Hematopoietic multipotent progenitor cell (in vitro differentiated cells): ENCODE data around the gene ECE1. TPM values are rescaled to one million over a fixed set of nuclear protein-coding genes. Genes with fewer than 3 reads are reported as not detected.

Source experiments
- DNase-seq, 3 donors: peaks; one replicate each; pipeline ENCODE4 v3.0.0-alpha.2; 2011 to 2015; ENCODE audit warnings: low read depth in 2 of 3, low spot score in 2 of 3
- total RNA-seq: library from RNA; depleted of rRNA; stranded (reverse); fragments of >200 nt; gene quantifications from one replicate; pipeline ENCODE4 v1.2.3, GENCODE V29; 2012

The ECE1 gene
- total RNA-seq, 1 donor: 15.6 TPM

DNA sequence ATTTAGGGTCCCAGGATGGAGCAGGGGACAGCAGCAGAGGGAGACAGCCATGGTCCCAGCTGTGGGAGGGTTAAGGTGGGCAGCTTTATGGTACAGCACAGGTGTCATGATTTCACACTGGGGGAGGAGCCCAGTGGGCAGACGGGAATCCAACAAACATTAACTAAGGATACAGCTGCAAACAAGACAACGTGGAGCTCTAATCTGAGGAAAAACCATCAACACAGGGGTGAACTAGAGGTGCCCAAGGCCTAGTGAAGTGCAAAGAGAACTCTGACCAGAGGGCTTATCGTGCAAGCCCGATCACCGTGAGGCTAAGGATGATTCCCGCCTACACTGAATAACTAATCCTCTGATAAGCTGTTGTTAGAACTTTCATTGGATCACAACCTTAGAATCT is 18.7 kb downstream of the ECE1 start:
- DNase-seq: no peak

DNA sequence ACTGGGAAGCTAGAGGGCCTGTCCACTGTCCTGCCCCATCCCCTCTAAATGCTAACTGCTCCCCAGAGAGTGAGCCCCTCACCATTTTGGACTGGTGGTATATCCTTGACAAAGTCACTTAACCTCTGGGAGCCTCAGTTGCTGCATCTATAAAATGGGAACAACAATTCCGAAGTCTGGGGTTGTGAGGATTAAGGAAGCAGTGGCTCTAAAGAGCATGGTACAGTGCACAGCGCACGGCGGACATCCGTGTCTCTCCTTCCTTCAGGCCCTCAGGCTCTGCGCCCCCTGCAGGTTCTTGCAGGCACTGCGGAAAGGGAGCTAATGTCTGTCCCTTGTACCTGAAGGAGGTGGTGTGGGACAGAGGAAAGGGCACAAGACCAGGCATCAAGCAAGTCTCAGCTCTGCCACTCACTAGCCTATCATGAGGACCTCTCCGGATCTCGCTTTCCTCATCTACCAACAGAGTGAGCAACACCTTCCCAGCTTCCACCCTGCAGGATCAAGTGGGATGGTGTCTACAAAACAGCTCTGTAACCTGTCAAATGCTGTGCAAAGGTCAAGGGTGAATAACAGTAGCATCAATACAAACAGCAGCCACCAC is 20.1 kb downstream of the ECE1 start:
- peak; percentile 66 to 77 (median 69) for DNase-seq

DNA sequence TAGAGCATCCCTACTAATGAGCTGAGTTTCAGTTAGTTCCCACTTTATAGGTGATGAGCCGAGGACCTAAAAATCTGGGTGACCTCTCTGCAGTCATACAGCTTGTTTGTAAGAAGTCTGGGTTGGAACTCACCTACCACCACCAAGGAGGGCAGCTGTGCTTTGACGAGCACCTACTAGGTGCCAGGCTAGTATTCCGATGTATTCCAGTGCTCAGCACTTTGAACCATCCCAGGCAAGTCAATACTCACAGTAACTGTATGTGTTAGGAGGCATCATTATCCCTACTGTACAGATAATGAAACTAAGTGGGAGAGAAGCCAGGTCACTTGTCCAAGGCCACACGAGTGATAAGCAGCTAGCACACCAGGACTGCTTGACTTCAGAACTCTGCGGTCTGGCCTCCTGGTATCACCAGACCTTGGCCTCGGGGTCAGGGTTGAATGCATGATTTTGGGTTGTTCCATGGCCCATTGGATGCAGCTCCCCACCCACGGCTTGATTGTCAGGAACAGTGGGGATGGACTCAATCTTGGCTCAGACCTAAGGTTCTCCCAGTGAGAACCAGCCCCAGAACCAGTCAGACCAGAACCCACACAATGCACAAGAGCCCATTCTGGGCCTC is 20.7 kb downstream of the ECE1 start:
- DNase-seq: no peak

DNA sequence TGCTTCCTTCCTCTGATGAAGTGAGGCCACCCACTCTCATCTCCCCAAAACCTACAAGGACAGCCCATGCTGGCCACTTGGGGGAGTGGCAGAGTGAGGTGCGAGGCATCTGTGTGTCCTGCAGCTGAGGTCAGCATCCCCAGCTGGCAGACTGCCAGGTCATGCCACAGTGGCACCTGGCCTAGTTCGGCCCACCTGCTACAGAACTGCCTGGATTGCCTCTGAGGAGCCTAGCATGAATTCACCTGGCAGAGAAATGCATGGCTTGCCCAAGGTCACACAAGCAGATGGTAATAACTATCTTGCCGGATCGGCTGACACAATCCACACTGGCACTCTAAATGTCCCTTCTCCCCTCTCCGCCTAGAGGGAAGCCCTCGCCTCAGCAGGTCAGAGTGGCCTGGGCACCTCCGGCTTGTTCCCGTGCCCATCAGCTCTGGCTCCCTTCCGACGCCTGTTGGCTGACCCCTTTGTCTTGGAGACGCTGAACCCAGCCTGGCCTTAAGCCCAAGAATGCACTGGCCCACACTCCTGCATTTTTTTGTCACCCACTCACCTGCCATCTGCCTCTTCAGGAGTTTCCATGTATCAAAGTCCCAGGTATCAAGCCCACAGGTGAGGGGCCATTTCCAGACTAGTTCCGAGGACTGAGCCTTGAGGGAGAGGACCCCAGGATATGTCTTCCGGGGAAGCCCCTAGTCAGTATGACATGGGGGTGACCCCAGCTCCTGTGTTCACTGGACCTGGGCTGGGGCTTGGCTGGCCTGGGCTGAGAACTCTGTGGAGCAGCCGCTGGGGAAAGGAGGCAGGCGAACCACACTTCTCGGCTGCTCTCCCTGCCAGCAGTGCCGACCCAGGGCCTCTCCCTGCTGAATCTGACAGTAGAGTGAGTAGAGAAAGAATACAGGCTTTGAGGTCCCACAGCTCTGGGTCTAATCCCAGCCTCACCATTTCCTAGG is 21.7 kb downstream of the ECE1 start:
- no peak for DNase-seq

DNA sequence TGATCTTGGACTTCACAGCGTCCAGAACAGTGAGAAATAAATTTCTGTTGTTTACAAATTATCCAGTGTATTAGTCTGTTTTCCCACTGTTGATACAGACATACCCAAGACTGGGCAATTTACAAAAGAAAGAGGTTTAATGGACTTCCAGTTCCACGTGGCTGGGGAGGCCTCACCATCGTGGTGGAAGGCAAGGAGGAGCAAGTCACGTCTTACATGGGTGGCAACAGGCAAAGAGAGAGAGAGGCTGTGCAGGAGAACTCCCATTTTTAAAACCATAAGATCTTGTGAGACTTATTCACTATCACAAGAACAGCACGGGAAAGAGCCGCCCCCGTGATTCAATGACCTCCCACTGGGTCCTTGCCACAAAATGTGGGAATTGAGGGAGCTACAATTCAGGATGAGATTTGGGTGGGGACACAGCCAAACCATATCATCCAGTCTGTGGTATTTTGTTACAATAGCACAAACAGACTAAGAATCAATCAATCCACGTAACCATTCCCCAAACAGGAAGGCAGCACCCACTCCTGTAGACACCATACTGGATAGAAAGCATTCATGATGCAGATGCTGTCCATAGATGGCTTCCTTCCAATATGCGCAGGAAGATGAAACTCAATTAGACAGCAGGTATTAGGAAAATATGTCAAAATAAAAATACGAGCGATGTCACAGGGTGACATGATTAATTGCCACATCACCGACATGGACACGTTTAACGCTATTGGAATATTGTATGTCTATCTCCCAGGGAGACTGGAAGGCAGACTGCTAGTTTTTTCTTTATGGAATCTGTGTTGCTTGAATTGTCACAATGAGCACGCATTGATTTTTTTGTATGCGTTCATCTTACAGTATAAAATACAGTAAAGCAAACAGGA is 22.8 kb downstream of the ECE1 start:
- no peak for DNase-seq

DNA sequence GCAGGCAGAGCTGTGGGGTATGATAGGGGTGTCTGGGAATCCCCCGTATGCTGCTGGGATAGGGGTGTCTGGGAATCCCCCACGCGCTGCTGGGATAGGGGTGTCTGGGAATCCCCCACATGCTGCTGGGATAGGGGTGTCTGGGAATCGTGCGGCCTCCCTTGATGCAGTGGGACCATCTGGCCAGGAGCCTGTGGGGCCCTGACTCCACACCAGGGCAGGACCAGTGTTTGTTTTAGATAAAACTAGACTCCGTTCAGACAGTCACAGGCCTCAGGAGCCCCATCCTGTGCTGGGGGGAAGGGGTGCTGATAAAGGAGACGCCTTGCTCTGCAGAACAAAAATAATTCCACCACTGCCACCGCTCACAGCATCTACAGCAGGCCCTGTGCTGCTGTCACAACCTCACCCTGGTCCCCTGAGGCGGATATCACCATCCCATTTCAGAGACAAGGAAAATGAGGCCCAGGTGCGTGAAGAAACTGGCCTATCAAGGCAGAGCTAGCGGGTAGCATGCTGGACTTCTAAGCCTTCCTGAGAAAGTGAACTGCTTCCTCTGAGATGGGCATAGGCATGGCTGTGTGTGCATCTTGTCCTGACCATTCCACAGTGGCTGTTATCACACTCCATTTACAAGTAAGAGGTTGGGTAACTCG is 24.0 kb downstream of the ECE1 start:
- no peak for DNase-seq

DNA sequence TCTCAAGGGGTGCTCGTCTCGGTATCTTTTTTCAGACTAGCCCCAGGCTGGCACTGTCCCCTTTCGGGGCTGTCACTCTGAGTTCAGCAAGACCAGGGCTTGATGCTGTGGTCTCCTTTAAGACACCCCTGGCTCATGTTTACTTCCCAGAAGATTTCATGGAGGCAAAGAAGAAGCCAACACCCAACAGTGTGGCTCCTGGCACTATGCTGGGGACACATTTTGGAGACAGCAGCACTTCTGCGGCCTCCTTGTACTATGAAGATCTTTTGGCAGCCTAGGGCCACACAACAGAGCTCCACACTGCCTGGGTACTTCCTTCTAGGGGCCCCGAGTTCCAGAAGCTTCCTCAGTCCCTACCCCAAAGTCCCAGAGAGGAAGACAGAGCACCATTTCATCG is 24.6 kb downstream of the ECE1 start:
- no peak for DNase-seq

DNA sequence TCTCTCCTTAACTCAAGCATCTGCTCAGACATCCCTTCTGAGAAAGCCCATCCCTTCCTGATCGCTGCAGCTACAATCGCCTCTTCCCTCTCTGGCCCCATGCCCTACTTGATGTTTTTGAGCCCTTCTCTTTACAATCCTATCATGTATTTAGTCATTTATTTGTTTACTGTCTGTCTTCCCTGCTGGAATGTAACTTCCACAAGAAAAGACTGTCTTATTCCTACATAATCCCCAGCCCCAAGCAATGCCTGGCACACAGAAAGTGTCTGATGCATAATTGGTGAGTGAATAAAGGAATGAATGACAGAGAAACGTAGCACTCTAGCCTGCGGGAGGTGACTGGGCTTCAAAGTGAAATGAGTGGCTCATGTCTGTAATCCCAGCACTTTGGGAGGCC is 25.4 kb downstream of the ECE1 start:
- no peak for DNase-seq

DNA sequence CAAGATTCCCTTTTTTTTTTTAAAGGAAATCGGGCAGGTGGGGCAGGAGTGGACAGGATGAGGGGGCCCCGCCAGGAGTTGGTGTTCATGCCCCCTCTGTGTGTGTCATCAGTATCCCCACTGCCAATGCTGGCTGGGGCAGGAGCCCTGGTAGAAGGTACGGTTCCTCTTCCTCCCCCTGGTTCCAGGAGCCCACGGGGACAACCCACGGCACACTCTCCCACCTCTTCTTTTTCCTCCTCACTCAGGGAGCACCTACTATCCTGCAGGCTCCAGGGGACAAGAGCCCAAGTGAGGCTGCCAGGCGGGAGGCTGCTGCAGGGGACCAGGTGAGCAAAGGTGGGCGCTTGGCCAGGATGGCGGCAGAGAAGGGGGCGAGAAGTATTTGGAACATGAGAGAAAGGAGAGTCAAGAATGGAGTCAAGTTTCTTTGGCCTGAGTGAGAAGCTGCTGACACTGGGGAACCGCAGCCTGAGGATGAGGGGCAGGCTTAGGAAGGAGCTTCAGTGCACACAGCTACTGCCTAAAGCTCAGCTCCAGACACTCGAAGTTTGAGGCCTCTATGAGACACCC is 26.5 kb downstream of the ECE1 start:
- DNase-seq: no peak

DNA sequence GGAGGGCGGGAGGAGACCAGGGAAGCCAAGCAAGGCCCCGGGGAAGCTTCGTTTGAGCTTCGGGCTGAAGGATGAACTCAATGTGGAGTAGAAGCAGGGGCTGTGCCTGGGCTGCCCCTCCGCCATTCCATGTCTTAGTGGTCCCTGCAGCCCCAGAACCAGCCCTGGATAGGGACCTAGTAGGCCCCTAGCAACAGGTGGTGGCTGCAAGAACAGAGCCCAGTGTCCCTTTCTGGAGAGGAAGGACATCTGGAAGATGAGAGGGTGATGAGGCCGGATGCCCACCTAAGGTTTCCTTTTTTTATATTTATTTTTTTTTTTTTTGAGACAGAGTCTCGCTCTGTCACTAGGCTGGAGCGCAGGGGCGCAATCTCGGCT is 27.2 kb downstream of the ECE1 start:
- DNase-seq: no peak

DNA sequence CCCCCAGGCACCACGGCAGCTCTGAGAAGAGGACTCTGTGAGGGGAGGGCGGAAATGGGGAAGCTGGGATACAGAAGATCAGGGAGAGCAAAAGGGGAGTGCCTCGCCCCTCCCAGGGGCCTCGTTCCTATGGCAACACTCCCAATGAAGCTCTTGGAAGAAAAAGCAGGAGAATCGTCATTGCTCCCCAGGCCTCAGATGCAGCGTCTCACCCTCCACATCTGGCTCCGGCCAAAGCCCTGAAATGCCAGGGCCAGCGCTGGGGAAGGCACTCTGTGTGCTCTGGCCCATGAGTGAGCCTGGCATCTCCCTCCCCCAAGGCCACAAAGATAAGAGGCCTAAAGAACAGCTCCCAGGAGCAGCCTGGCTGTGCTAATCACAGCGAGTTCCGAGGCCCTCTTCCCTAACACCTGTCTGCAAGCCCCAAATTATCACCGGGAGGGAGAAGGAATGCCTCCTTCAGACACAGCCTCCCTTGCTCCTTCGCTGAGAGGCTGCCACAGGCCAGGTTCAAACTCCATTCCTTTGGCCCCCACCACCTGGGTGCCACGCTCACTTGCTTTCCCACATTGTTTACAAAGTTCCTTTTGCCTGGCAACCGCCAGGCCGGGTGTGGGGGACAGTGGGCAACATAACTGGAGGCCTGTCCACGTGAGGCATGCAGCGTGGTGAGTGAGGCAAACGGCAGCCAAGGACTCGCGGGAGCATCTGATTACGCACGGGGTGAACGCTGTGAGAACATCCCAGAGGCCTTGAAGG is 27.8 kb downstream of the ECE1 start:
- DNase-seq: peak in 1 of 3 donors; percentile 18

DNA sequence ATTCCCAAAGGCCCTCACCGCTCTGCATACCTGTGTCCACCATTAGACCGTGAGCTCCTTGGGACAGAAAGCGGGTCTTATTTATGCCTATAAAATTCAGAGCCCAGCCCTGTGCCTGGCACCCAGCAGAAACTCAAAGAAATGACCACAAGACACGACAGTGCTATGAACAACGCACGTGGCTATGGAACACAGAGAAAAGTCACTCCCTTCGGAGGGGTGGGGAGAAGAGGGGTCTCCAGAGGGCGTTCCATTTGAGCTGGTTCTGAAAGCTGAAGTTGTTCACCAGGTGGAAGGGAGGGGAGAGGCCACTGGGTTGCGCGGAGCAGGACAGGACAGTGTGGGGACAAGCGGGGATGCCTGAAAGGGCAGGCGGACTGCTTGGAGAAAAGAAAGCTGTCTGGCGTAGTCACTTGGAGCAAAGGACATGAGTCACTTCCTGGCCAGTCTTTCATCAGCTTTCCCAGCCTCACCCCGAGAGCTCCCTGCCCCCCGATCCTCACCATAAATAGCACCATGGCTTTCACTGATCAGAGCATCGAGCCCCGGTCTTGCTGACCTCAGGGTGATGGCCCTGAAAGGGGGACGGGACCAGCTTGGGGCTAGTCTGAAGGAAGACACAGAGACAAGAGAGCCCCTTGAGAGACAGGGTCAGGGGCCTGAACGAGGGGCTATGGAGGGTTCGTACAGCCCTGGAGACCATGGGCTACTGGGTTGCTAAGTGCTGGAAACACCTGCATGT is 28.5 kb downstream of the ECE1 start:
- peak in 2 of 3 donors; percentile 49 to 74 for DNase-seq

DNA sequence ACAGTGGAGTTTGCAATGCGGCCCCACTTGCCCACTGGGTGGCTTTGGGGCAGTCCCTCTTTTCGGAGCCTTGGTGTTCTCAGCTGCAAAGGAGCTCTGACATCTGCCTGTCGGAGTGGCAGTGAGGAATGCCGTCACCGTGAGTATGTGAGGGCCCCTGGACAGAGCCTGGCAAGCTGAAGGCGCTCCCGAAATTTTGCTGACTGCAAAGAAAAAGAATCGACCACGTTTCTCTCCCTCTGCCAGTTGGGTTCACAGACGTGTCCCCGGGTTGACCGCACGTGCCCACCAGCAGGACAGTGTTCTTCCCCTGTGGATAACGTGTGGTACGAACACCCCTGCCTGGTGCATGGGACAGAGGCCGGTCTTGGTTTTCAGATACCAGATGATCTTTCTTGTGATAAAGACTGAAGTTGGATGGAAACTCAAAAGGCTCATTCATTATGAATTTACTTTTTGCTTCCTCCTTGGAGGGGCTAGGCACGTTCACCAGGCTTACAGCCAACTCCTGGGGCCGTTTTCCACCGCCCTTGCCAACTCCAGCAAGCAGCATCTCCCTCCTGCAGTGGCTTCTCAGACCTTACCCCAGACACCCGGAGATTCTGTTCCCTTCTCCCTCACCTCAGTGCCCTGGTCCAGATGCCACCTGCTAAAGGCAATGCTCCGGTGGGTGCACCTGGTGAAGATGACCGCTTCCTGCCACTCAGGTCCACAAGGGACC is 29.7 kb downstream of the ECE1 start:
- no peak for DNase-seq

DNA sequence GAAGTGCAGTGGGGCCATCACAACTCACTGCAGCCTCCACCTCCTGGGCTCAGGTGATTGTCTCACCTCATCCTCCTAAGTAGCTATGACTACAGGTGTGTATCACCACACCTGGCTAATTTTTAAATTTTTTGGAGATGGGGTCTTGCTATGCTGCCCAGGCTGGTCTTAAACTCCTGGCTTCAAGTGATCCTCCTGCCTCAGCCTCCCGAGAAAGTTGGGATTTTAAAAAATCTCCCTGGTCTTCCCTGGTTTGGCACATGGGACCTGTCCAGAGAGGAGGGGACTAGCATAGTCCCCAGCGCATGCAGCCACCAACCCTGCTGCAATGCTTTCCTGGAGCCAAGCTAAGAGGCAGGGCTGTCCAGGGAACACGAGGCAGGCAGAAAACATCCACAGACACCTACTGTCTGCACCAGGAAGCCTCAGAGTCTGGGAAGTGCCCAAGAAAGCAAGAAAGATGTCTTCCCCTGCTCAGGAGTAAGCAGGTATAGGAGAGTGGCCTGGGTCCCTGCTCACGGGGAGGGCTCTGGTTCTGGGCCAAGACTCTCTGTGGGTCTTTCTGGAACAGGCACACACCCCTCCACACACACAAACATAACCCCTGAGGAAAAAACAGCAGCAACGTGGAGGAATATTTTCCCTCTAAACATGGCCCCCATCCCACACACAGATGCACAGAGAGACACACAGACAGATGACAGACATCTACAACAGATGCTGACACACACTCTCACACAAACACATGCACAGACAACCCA is 30.8 kb downstream of the ECE1 start:
- DNase-seq: no peak

DNA sequence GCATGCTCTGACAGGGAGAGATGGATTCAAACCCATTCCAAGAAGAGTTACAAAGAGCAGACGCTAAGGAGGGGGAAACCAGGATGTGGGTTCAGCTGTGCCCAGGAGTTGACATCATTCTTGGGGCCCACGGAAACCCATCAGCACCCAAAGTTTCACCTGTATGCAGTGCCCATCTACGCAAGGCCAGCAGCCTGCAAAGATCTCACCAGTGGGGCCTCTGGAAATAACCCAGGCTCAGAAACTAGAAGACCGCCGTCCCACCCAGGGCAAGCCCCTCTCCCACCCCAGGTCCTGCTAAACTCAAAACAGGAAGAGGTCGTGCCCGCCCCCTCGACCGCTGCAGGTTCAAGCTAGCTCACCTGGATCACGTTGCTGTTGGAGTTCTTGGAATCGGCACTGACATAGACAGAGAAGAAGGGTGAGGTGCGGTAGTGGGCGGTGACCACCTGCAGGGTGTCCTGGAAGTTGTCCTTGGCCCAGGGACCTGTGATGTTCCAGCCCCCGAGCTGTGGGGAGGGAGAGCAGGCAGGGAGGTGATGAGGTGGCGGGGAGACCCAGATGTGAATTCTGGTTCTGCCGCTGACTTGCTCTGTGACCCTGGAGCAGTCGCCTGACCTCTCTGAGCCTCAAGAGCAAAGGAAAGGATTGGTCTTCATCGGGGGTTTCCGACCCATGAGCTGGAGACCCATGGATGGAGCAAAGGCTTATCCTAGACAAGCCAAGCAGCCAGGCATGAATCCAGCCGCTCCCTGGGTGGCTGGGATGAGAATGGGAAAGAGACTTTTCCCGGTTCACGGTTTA is 31.7 kb downstream of the ECE1 start:
- no peak for DNase-seq

DNA sequence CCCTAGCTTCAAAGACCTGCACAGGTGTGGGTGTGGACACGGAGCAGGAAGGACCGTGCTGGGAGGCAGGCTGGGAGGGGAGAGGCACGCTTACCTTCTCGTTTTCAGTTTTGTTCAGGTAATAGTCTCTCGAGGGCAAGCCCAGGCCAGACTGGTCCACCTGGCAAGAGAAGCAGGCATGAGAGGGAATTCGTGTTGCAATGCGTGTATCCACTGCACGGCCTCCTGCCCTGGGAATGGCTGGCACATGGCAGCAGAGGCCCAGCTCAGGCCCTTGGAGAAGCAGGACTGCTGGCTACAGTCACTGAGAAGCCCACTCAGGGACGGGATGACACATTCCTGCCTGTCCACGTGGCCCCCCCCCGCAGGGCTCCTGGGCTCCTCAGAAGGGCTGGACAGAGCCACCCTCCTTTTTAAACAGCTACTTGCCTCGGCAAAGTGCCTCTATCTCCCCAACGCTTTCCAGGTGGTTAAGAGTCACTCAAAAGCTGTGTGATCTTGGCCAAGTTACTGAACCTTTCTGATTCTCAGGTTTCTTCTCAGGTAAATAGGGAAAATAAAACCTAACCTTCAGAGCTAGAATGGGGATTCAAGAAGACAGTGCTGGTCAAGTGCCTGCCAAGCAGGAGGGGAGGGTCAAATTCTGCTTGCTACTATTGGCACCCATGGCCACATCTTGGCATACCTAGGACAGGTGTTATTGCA is 32.7 kb downstream of the ECE1 start:
- no peak for DNase-seq
